GM12875 (cell line): ENCODE results near the gene HOTAIR.
A peak's percentile ranks its signal among the peaks of the same experiment; 100 is the strongest.

Source experiments
- H3K4me3 ChIP-seq: one replicate; pipeline ENCODE4 v1.5.1; 2011; ENCODE audit warnings: low read depth, low read length, control low read depth
- TF ChIP-seq, protein P1 (sequence below): IDR thresholded peaks from 2 replicates; pipeline ENCODE4 v1.5.1; 2011; ENCODE audit warnings: low read depth, mild to moderate bottlenecking, control low read depth, inconsistent platforms, low read length, moderate library complexity, borderline replicate concordance; ENCODE audit not compliant: insufficient read depth

HOTAIR gene

GRCh38 chr12:54005531-54005852, 30.7 kb upstream of the HOTAIR start:
- no peak overlapping the region for H3K4me3 ChIP-seq
- TF ChIP-seq, protein P1, sequence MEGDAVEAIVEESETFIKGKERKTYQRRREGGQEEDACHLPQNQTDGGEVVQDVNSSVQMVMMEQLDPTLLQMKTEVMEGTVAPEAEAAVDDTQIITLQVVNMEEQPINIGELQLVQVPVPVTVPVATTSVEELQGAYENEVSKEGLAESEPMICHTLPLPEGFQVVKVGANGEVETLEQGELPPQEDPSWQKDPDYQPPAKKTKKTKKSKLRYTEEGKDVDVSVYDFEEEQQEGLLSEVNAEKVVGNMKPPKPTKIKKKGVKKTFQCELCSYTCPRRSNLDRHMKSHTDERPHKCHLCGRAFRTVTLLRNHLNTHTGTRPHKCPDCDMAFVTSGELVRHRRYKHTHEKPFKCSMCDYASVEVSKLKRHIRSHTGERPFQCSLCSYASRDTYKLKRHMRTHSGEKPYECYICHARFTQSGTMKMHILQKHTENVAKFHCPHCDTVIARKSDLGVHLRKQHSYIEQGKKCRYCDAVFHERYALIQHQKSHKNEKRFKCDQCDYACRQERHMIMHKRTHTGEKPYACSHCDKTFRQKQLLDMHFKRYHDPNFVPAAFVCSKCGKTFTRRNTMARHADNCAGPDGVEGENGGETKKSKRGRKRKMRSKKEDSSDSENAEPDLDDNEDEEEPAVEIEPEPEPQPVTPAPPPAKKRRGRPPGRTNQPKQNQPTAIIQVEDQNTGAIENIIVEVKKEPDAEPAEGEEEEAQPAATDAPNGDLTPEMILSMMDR: no peak

DNA sequence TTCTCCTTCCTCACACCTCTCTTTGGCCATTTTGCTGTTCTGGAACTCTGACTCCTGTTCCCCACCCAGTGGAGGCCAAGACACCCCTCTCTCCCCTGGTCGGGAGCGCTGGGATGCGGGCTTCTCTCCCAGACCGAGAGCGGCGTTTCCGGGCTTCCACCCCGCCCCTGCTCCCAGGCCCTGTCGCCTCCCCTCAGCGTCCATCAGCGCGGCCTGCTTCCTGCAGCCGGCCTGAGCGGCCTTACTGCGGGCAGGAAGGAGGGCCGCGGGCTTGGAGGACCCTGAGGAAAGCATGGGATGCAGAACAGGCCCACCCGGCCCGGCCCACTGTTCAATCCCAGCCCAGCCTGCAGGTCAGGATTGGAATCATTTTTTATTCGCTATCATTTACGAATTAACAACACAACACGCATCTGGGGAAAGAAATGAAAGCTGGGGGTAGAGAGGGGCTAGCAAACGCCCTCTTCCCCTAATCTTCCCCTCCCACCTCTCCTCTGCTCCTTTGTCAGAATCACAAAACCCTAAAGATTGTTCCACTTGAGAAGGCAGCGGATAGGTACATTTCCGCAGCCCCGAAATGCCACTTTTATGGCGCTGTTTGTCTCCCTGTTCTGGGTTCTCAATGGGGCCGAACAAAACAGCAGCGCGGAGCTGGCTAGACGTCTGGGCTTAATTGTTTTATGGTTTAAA, 30.2 kb upstream of the HOTAIR start:
- H3K4me3 ChIP-seq: no peak overlapping the region
- TF ChIP-seq, protein P1: no peak

DNA sequence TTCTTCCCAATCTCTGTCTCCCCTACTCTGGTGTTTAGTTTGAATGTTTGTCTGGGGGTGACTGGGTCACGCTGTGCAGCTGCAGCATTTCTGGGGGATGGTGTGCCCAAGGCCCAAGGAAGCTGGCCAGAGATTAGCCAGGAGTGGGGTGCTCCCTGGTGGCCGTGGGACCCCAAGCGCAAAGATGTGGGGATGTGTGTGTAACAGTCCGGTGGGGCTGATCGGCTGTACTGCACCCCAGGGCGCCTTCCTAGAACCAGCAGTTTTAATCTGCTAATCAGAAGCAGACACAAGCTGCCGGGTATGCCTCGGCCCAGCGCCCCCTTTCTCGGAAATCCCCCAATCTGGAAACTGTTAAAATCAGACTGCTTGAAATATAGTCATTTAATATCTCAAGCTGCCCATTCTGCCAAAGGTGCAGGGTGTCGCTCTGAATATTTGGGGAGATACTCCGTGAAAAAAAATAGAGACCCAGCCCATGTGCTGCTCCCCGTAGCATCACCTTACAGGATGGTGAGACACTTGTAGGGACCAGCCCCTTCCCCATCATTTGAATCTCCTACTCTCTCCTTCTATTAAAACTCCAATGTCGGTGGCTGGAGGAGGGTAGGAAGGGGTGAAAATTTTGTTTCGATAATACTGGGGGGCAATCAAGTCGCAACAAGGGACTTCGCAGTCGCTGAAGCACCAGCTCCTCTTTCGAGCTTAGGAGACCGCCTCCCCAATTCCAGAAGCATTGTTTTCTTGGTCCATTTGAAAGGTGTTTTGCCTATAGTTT, 29.5 kb upstream of the HOTAIR start:
- TF ChIP-seq, protein P1: 0 out of 2 replicates have a peak, but pooled peaks have one; percentile 15
- no peak overlapping the region for H3K4me3 ChIP-seq

GRCh38 chr12:54003625-54004024, 28.9 kb upstream of the HOTAIR start:
- no peak overlapping the region for H3K4me3 ChIP-seq
- TF ChIP-seq, protein P1: no peak

GRCh38 chr12:54002915-54003389, 28.2 kb upstream of the HOTAIR start:
- TF ChIP-seq, protein P1: no peak
- no peak overlapping the region for H3K4me3 ChIP-seq

DNA sequence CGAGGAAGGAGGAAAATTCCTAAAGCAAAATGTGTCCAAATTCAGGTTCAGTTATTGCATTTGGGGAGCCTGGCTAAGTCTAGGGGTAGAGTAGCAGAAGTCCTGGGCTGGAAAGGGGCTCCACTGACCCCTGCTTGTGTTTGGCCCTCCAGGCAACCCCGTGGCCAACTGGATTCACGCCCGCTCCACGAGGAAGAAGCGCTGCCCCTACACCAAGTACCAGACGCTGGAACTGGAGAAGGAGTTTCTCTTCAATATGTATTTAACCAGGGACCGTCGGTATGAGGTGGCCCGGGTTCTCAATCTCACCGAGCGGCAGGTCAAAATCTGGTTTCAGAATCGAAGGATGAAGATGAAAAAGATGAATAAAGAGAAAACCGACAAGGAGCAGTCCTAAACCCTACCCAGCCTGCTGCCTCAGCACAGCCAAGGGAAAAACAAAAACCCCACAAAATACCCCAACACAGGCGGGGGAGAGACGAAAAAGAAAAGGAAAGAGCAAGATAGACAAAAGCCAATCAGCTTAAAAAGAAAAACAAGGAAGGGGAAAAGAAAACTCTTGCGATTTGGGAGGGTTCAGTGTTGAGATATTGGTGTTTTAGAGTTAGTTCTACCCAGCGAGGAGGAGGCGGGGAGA, 27.6 kb upstream of the HOTAIR start:
- H3K4me3 ChIP-seq: no peak overlapping the region
- TF ChIP-seq, protein P1: no peak
